Breast epithelium (tissue), 3 donors: Measurements from ENCODE around the gene ACAA1.

Experiments used
- CTCF ChIP-seq, 3 donors: fragments of 450-650 bp; IDR thresholded peaks; one replicate each; pipeline ENCODE4 v1.5.1; 2016 to 2017; ENCODE audit warnings: antibody characterized with exemption in 3 of 3, mild to moderate bottlenecking in 3 of 3, moderate library complexity in 3 of 3
- POLR2A ChIP-seq: fragments of 450-650 bp; IDR thresholded peaks from one replicate; pipeline ENCODE4 v1.6.1; 2016; ENCODE audit warnings: antibody characterized with exemption, mild to moderate bottlenecking, moderate library complexity
- POLR2AphosphoS5 ChIP-seq, 3 donors: sonication (generic); formaldehyde crosslinking; IDR thresholded peaks; one replicate each; pipeline ENCODE4 v1.6.1; 2017; ENCODE audit warnings: antibody characterized with exemption in 3 of 3

- TF ChIP-seq CTCF (IDR thresholded peaks at IDR 0.05) (no peak), POLR2A (no peak), POLR2AphosphoS5 (IDR thresholded peaks at IDR 0.05) (no peak)
Observed at GRCh38 chr3:38118421-38119247, 18.3 kb downstream of the ACAA1 start.
